ENCODE data around the gene ARPC1A. TPM values are rescaled to one million over a fixed set of nuclear protein-coding genes. Genes with fewer than 3 reads are reported as not detected.
A peak's percentile ranks its signal among the peaks of the same experiment; 100 is the strongest.
"Not testable (repeated sequence)": the region's sequence is repeated elsewhere in the genome, so short reads cannot be mapped to it uniquely, and the experiment has no call there.

ARPC1A gene
- 10 to 100 TPM; 52.3 to 65.6 TPM for total RNA-seq

GRCh38 chr7:99325592-99326407, at the start of gene ARPC1A:
Gene ARPC1A, plus strand, starts transcription at chr7:99325898. Its CDS starts 7,456 bp downstream, at chr7:99333354.
- CTCF ChIA-PET: interaction anchor here (0.9 to 2.0 kb wide), 5 partner anchors 15 to 447 kb away, joined by 3 to 4 read pairs (median 4); no protein-coding TSS in a partner anchor
- ATAC-seq: peak; percentile 86
- H3K4me1 Mint-ChIP-seq: peaks cover 40% of the 10 kb centered on the region

GRCh38 chr7:99278180-99278579, 47.5 kb upstream of the ARPC1A start:
- ATAC-seq (no peak), DNase-seq (no peak)
- Mint-ChIP-seq H3K4me3 (no peak overlapping the region), H3K27me3 (peaks cover 4% of the 10 kb centered on the region), H3K27ac (no peak overlapping the region), H3K9me3 (ENCODE audit: low read depth) (no peaks in the 10 kb centered on the region), H3K36me3 (ENCODE audit: low read depth) (no peaks in the 10 kb centered on the region), H3K4me1 (peaks cover 16% of the 10 kb centered on the region)
- intact Hi-C loops (cut with DNase I, micrococcal nuclease): no loop called here
- ChIA-PET CTCF (interaction anchor here (0.7 kb wide), 1 partner anchor 38 kb away, joined by 4 read pairs; no protein-coding TSS in a partner anchor), POLR2A (no interaction called here)

More at GRCh38 chr7:99325592-99326407, at the start of gene ARPC1A:
- POLR2A ChIA-PET: interaction anchor here (0.6 kb wide), 1 partner anchor 103 kb away, joined by 8 read pairs; no protein-coding TSS in a partner anchor
- peak within 1 kb of the TSS; percentile 85 for H3K4me3 Mint-ChIP-seq
- peak within 1 kb of the TSS; percentile 75 for H3K27ac Mint-ChIP-seq
- peaks cover 13% of the 10 kb centered on the region for H3K36me3 Mint-ChIP-seq (ENCODE audit: low read depth)
- intact Hi-C loops (cut with DNase I, micrococcal nuclease): loop anchor here (1.0 to 5.0 kb wide), 7 partner anchors 49 to 448 kb away; partner anchors contain the start of genes SMURF1 (in 2 of the 2), ARPC1B (in 1 of the 2), BUD31 (in 1 of the 2) and PDAP1 (in 1 of the 2)
- no peaks in the 10 kb centered on the region for H3K27me3 Mint-ChIP-seq
- H3K9me3 Mint-ChIP-seq (ENCODE audit: low read depth): no peaks in the 10 kb centered on the region
- DNase-seq: peak; percentile 95

- CTCF ChIA-PET: interaction anchor here (0.8 kb wide), 1 partner anchor 9 kb away, joined by 3 read pairs; no protein-coding TSS in a partner anchor
- H3K27me3 Mint-ChIP-seq; POLR2A ChIA-PET; ATAC-seq; H3K27ac Mint-ChIP-seq; DNase-seq; H3K4me3 Mint-ChIP-seq; H3K4me1 Mint-ChIP-seq; intact Hi-C loops (cut with DNase I, micrococcal nuclease); H3K36me3 Mint-ChIP-seq (ENCODE audit: low read depth); H3K9me3 Mint-ChIP-seq (ENCODE audit: low read depth): not testable (repeated sequence)
Observed at GRCh38 chr7:99284165-99284564, 41.5 kb upstream of the ARPC1A start.

- DNase-seq (no peak), ATAC-seq (no peak)
- H3K9me3 Mint-ChIP-seq (ENCODE audit: low read depth): no peaks in the 10 kb centered on the region
- no peaks in the 10 kb centered on the region for H3K27me3 Mint-ChIP-seq
- H3K4me3 Mint-ChIP-seq: no peak overlapping the region
- POLR2A ChIA-PET: no interaction called here
- CTCF ChIA-PET: no interaction called here
- intact Hi-C loops (cut with DNase I, micrococcal nuclease): no loop called here
- no peaks in the 10 kb centered on the region for H3K36me3 Mint-ChIP-seq (ENCODE audit: low read depth)
- H3K4me1 Mint-ChIP-seq: no peaks in the 10 kb centered on the region
- no peak overlapping the region for H3K27ac Mint-ChIP-seq
Observed at GRCh38 chr7:99287779-99288534, 37.7 kb upstream of the ARPC1A start.

GRCh38 chr7:99289185-99289584, 36.5 kb upstream of the ARPC1A start:
- POLR2A ChIA-PET: no interaction called here
- H3K4me1 Mint-ChIP-seq: no peaks in the 10 kb centered on the region

GRCh38 chr7:99290148-99290547, 35.5 kb upstream of the ARPC1A start:
- H3K4me3 Mint-ChIP-seq; H3K27ac Mint-ChIP-seq; H3K27me3 Mint-ChIP-seq; DNase-seq; ATAC-seq; H3K4me1 Mint-ChIP-seq; CTCF ChIA-PET; H3K9me3 Mint-ChIP-seq (ENCODE audit: low read depth); intact Hi-C loops (cut with DNase I, micrococcal nuclease); POLR2A ChIA-PET; H3K36me3 Mint-ChIP-seq (ENCODE audit: low read depth): not testable (repeated sequence)

More at GRCh38 chr7:99289185-99289584, 36.5 kb upstream of the ARPC1A start:
- Mint-ChIP-seq H3K36me3 (ENCODE audit: low read depth) (no peaks in the 10 kb centered on the region), H3K4me3 (no peak overlapping the region), H3K27ac (no peak overlapping the region), H3K9me3 (ENCODE audit: low read depth) (no peaks in the 10 kb centered on the region), H3K27me3 (no peaks in the 10 kb centered on the region)
- DNase-seq (no peak), ATAC-seq (no peak)
- CTCF ChIA-PET: interaction anchor here (0.6 kb wide), 1 partner anchor 24 kb away, joined by 3 read pairs; no protein-coding TSS in a partner anchor
- intact Hi-C loops (cut with DNase I, micrococcal nuclease): no loop called here

GRCh38 chr7:99290980-99291607, 34.6 kb upstream of the ARPC1A start:
- Mint-ChIP-seq H3K9me3 (ENCODE audit: low read depth) (no peaks in the 10 kb centered on the region), H3K27me3 (no peaks in the 10 kb centered on the region), H3K4me3 (no peak overlapping the region), H3K36me3 (ENCODE audit: low read depth) (no peaks in the 10 kb centered on the region), H3K27ac (no peak overlapping the region), H3K4me1 (no peaks in the 10 kb centered on the region)
- DNase-seq: no peak
- CTCF ChIA-PET: interaction anchor here (0.7 kb wide), 1 partner anchor 1154 kb away, joined by 3 read pairs; no protein-coding TSS in a partner anchor
- POLR2A ChIA-PET: no interaction called here
- ATAC-seq: no peak
- intact Hi-C loops (cut with DNase I, micrococcal nuclease): no loop called here

GRCh38 chr7:99292127-99292526, 33.6 kb upstream of the ARPC1A start:
- Mint-ChIP-seq H3K27me3 (no peaks in the 10 kb centered on the region), H3K9me3 (ENCODE audit: low read depth) (no peaks in the 10 kb centered on the region), H3K27ac (no peak overlapping the region), H3K36me3 (ENCODE audit: low read depth) (no peaks in the 10 kb centered on the region), H3K4me1 (no peaks in the 10 kb centered on the region), H3K4me3 (no peak overlapping the region)
- POLR2A ChIA-PET: no interaction called here
- DNase-seq: no peak
- CTCF ChIA-PET: interaction anchor here (0.7 kb wide), 1 partner anchor 1152 kb away, joined by 3 read pairs; no protein-coding TSS in a partner anchor
- ATAC-seq: no peak
- intact Hi-C loops (cut with DNase I, micrococcal nuclease): no loop called here

GRCh38 chr7:99293167-99293566, 32.5 kb upstream of the ARPC1A start:
- no peaks in the 10 kb centered on the region for H3K4me1 Mint-ChIP-seq
- H3K4me3 Mint-ChIP-seq: no peak overlapping the region
- CTCF ChIA-PET: interaction anchor here (0.6 to 0.7 kb wide), 2 partner anchors 10 to 113 kb away, joined by 3 read pairs; no protein-coding TSS in a partner anchor
- no peaks in the 10 kb centered on the region for H3K27me3 Mint-ChIP-seq
- POLR2A ChIA-PET: no interaction called here
- intact Hi-C loops (cut with DNase I, micrococcal nuclease): no loop called here
- H3K27ac Mint-ChIP-seq: peak overlapping the region; percentile 6
- ATAC-seq: no peak
- no peaks in the 10 kb centered on the region for H3K36me3 Mint-ChIP-seq (ENCODE audit: low read depth)
- DNase-seq: no peak
- no peaks in the 10 kb centered on the region for H3K9me3 Mint-ChIP-seq (ENCODE audit: low read depth)

- Mint-ChIP-seq H3K9me3 (ENCODE audit: low read depth) (no peaks in the 10 kb centered on the region), H3K27ac (peak overlapping the region; percentile 6), H3K4me3 (no peak overlapping the region), H3K27me3 (no peaks in the 10 kb centered on the region), H3K4me1 (no peaks in the 10 kb centered on the region), H3K36me3 (ENCODE audit: low read depth) (no peaks in the 10 kb centered on the region)
- intact Hi-C loops (cut with DNase I, micrococcal nuclease): no loop called here
- POLR2A ChIA-PET: no interaction called here
- DNase-seq: no peak
- ATAC-seq: no peak
- CTCF ChIA-PET: no interaction called here
Observed at GRCh38 chr7:99293650-99294049, 32.0 kb upstream of the ARPC1A start.

GRCh38 chr7:99296471-99296870, 29.2 kb upstream of the ARPC1A start:
- ChIA-PET CTCF (no interaction called here), POLR2A (no interaction called here)
- Mint-ChIP-seq H3K27ac (no peak overlapping the region), H3K4me3 (no peak overlapping the region), H3K27me3 (no peaks in the 10 kb centered on the region), H3K9me3 (ENCODE audit: low read depth) (no peaks in the 10 kb centered on the region), H3K4me1 (no peaks in the 10 kb centered on the region), H3K36me3 (ENCODE audit: low read depth) (no peaks in the 10 kb centered on the region)
- intact Hi-C loops (cut with DNase I, micrococcal nuclease): loop anchor here in 1 of 2 experiments (5.0 kb wide), 1 partner anchor 124 kb away; no protein-coding TSS in a partner anchor
- ATAC-seq: no peak
- no peak for DNase-seq

All from activated CD4-positive, alpha-beta T cell treated with anti-CD3 and anti-CD28 coated beads for 36 hours (primary cell).